ENCODE measurements around the gene CAMKK1.

CAMKK1 gene

GRCh38 chr17:3905017-3905520 is 12.2 kb upstream of the CAMKK1 start:
- Histone ChIP-seq H3K9me3 (ENCODE audit: control insufficient read depth, low read depth, low read length) (no peaks in the 10 kb centered on the region), H3K4me1 (ENCODE audit: control insufficient read depth, low read depth, low read length) (peaks cover 3% of the 10 kb centered on the region), H3K27ac (ENCODE audit: low read length) (no peak overlapping the region), H3K4me3 (ENCODE audit: low read length) (no peak overlapping the region), H3K36me3 (ENCODE audit: control insufficient read depth, low read depth, low read length) (no peaks in the 10 kb centered on the region), H3K9ac (ENCODE audit: low read length) (no peak overlapping the region), H3K27me3 (ENCODE audit: control insufficient read depth, insufficient read depth, low read length) (no peaks in the 10 kb centered on the region)

DNA sequence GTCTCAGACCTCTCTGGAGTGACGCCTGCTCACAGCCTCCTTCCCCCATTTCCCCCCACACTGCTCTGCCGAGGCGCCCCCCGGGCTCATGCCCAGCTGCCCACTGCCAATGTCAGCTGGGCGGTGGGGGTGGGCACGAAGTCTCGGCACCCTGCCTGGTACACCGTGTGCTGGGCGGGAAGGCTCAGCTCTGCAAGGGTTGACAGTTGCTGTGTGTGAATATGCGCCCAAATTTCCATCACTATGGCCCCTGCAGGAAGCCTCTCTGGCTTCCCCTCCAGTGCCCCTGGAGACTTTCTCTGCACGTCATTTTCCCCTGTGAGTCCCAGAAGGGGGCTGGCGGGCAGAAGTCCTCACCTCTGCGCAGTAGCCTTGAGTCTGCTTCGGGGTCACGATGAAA is 11.6 kb upstream of the CAMKK1 start:
- no peak overlapping the region for H3K27ac ChIP-seq (ENCODE audit: low read length)

DNA sequence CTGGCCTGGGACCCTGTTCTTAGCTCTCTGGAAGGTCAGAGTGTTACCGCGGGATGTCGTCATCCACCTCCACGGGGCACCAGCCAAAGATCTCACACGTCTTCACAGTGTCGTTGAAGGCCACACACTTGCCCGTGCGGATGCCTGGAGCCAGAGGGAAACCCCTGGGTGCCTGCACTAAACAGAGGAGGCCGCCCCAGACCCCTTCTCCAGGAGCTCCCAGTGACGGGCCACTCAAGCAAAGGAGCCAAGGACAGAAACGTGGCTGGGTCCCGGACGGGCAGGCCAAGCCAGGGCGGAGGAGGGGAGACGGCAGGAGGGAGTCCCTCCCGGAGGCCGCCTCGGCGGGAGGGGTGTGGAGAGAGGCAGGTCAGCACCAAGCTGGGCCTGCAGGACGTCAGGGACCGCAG is 11.0 kb upstream of the CAMKK1 start:
- Histone ChIP-seq H3K4me3 (ENCODE audit: low read length) (no peak overlapping the region), H3K4me1 (ENCODE audit: control insufficient read depth, low read depth, low read length) (peaks cover 3% of the 10 kb centered on the region), H3K9me3 (ENCODE audit: control insufficient read depth, low read depth, low read length) (no peaks in the 10 kb centered on the region), H3K36me3 (ENCODE audit: control insufficient read depth, low read depth, low read length) (no peaks in the 10 kb centered on the region), H3K27me3 (ENCODE audit: control insufficient read depth, insufficient read depth, low read length) (no peaks in the 10 kb centered on the region), H3K27ac (ENCODE audit: low read length) (no peak overlapping the region), H3K9ac (ENCODE audit: low read length) (no peak overlapping the region)

More for the DNA sequence above, 11.6 kb upstream of the CAMKK1 start:
- Histone ChIP-seq H3K4me1 (ENCODE audit: control insufficient read depth, low read depth, low read length) (peaks cover 3% of the 10 kb centered on the region), H3K9ac (ENCODE audit: low read length) (no peak overlapping the region), H3K36me3 (ENCODE audit: control insufficient read depth, low read depth, low read length) (no peaks in the 10 kb centered on the region), H3K9me3 (ENCODE audit: control insufficient read depth, low read depth, low read length) (no peaks in the 10 kb centered on the region), H3K27me3 (ENCODE audit: control insufficient read depth, insufficient read depth, low read length) (no peaks in the 10 kb centered on the region), H3K4me3 (ENCODE audit: low read length) (no peak overlapping the region)

GRCh38 chr17:3903051-3903825 is 10.4 kb upstream of the CAMKK1 start:
- Histone ChIP-seq H3K36me3 (ENCODE audit: control insufficient read depth, low read depth, low read length) (no peaks in the 10 kb centered on the region), H3K9ac (ENCODE audit: low read length) (no peak overlapping the region), H3K4me1 (ENCODE audit: control insufficient read depth, low read depth, low read length) (peaks cover 3% of the 10 kb centered on the region), H3K27me3 (ENCODE audit: control insufficient read depth, insufficient read depth, low read length) (no peaks in the 10 kb centered on the region), H3K9me3 (ENCODE audit: control insufficient read depth, low read depth, low read length) (no peaks in the 10 kb centered on the region), H3K4me3 (ENCODE audit: low read length) (no peak overlapping the region), H3K27ac (ENCODE audit: low read length) (no peak overlapping the region)

- Histone ChIP-seq H3K9ac (ENCODE audit: low read length) (no peak overlapping the region), H3K36me3 (ENCODE audit: control insufficient read depth, low read depth, low read length) (no peaks in the 10 kb centered on the region), H3K9me3 (ENCODE audit: control insufficient read depth, low read depth, low read length) (no peaks in the 10 kb centered on the region), H3K27ac (ENCODE audit: low read length) (no peak overlapping the region), H3K4me1 (ENCODE audit: control insufficient read depth, low read depth, low read length) (peaks cover 3% of the 10 kb centered on the region), H3K4me3 (ENCODE audit: low read length) (no peak overlapping the region), H3K27me3 (ENCODE audit: control insufficient read depth, insufficient read depth, low read length) (no peaks in the 10 kb centered on the region)
Measured at GRCh38 chr17:3900646-3901045, 7.8 kb upstream of the CAMKK1 start.

- H3K9me3 ChIP-seq (ENCODE audit: control insufficient read depth, low read depth, low read length), result no peaks in the 10 kb centered on the region
- H3K4me3 ChIP-seq (ENCODE audit: low read length), result no peak overlapping the region
- H3K4me1 ChIP-seq (ENCODE audit: control insufficient read depth, low read depth, low read length), result no peaks in the 10 kb centered on the region
- H3K27me3 ChIP-seq (ENCODE audit: control insufficient read depth, insufficient read depth, low read length), result peaks cover 4% of the 10 kb centered on the region
- no peak overlapping the region for H3K9ac ChIP-seq (ENCODE audit: low read length)
- H3K36me3 ChIP-seq (ENCODE audit: control insufficient read depth, low read depth, low read length), result no peaks in the 10 kb centered on the region
- no peak overlapping the region for H3K27ac ChIP-seq (ENCODE audit: low read length)
Measured at GRCh38 chr17:3897731-3898130, 4.9 kb upstream of the CAMKK1 start.

- H3K4me3 ChIP-seq (ENCODE audit: low read length), result no peak overlapping the region
- H3K27ac ChIP-seq (ENCODE audit: low read length), result no peak overlapping the region
- H3K4me1 ChIP-seq (ENCODE audit: control insufficient read depth, low read depth, low read length), result peaks cover 2% of the 10 kb centered on the region
- no peak overlapping the region for H3K9ac ChIP-seq (ENCODE audit: low read length)
- H3K27me3 ChIP-seq (ENCODE audit: control insufficient read depth, insufficient read depth, low read length), result peaks cover 4% of the 10 kb centered on the region
- no peaks in the 10 kb centered on the region for H3K36me3 ChIP-seq (ENCODE audit: control insufficient read depth, low read depth, low read length)
- no peaks in the 10 kb centered on the region for H3K9me3 ChIP-seq (ENCODE audit: control insufficient read depth, low read depth, low read length)
Measured at GRCh38 chr17:3896968-3897235, 4.0 kb upstream of the CAMKK1 start.

DNA sequence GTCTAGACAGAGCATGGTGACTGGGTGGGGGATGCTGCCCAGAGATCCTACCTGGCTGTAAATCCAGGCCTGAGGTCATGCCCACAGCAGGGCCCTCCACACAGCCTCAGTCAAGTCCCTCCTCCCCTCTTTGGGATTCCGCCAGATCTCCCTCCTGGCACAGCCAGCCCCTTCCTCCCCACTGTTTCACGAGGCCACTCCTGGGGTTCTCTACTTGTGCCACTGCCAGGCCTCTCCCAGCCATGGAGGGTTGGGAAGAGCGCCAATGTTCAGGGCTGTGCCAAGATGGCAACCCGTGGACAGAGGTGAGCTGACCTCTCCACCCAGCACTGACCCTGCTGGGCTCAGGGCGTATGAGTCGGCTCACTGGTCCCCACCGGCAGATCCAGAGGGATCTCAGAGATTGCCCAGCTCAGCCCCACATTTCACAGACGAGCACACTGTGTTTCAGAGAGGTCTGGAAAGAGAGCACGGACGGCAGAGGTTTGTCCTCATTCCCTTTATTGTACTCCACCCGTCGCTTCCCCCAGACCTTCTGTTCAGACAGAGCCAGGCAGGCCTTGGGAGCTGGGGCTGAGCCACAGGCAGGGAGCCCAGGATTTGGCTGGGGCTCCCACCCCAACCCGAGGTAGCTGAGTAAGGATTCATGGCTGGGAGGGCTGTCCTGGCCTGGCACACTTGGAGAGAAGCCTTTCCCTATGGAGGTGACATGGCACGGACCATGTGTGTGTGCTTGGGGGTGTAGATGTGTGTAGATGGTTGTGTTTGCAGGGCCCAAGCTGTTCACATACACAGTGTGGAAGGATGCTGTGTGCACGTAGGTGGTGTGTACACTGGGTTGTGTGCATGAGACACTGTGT is 3.5 kb upstream of the CAMKK1 start:
- Histone ChIP-seq H3K4me1 (ENCODE audit: control insufficient read depth, low read depth, low read length) (peaks cover 6% of the 10 kb centered on the region), H3K9me3 (ENCODE audit: control insufficient read depth, low read depth, low read length) (no peaks in the 10 kb centered on the region), H3K9ac (ENCODE audit: low read length) (no peak overlapping the region)

GRCh38 chr17:3895354-3895753 is 2.5 kb upstream of the CAMKK1 start:
- Histone ChIP-seq H3K27me3 (ENCODE audit: control insufficient read depth, insufficient read depth, low read length) (peaks cover 4% of the 10 kb centered on the region), H3K4me3 (ENCODE audit: low read length) (no peak overlapping the region), H3K36me3 (ENCODE audit: control insufficient read depth, low read depth, low read length) (no peaks in the 10 kb centered on the region), H3K9me3 (ENCODE audit: control insufficient read depth, low read depth, low read length) (no peaks in the 10 kb centered on the region), H3K4me1 (ENCODE audit: control insufficient read depth, low read depth, low read length) (peaks cover 6% of the 10 kb centered on the region), H3K9ac (ENCODE audit: low read length) (no peak overlapping the region), H3K27ac (ENCODE audit: low read length) (no peak overlapping the region)

More for the DNA sequence above, 3.5 kb upstream of the CAMKK1 start:
- Histone ChIP-seq H3K27me3 (ENCODE audit: control insufficient read depth, insufficient read depth, low read length) (peaks cover 4% of the 10 kb centered on the region), H3K4me3 (ENCODE audit: low read length) (no peak overlapping the region), H3K36me3 (ENCODE audit: control insufficient read depth, low read depth, low read length) (no peaks in the 10 kb centered on the region), H3K27ac (ENCODE audit: low read length) (no peak overlapping the region)

DNA sequence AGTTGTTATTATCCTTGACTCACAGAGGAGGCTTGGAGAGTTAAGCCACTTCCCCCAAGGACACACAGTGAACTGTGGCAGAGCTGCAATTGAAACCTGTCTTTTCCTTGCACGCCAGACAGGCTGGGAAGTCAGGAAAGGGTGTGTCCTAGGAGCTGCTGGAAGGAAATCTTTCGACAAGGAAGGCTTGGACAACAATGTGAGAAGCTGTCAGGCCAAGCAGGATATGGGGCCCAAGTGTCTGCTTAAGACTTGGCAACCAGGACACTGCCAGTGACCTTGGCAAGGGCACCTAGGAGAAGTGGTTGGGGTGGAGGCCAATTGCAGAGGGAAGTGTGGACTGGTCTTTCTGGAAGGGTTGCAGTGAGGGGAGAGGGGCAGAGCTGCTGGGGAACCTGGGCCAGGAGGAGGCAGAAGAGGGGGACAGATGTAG is 2.1 kb upstream of the CAMKK1 start:
- Histone ChIP-seq H3K27me3 (ENCODE audit: control insufficient read depth, insufficient read depth, low read length) (peaks cover 4% of the 10 kb centered on the region), H3K9ac (ENCODE audit: low read length) (no peak overlapping the region), H3K4me3 (ENCODE audit: low read length) (no peak overlapping the region), H3K9me3 (ENCODE audit: control insufficient read depth, low read depth, low read length) (no peaks in the 10 kb centered on the region), H3K27ac (ENCODE audit: low read length) (no peak overlapping the region), H3K36me3 (ENCODE audit: control insufficient read depth, low read depth, low read length) (no peaks in the 10 kb centered on the region), H3K4me1 (ENCODE audit: control insufficient read depth, low read depth, low read length) (peaks cover 6% of the 10 kb centered on the region)

DNA sequence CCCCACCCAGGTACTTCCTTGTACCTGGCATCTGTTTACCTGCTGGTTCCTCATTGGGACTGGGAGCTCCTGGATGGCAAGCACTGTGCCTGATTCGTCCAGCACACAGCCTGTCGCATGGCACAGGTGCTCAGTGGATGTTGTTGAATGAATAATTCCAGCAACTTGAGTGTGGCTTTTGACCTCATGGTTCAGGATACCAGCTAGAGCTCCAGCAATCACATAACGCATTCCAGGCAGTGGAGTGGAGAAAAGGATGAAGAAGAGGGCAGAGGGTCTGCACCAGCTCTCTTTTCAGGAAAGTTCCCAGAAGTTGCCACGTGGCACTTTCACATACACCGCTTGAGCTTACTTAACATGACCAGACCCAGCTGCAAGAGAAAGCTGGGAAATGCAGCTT is 1.3 kb upstream of the CAMKK1 start:
- Histone ChIP-seq H3K9ac (ENCODE audit: low read length) (no peak overlapping the region), H3K4me1 (ENCODE audit: control insufficient read depth, low read depth, low read length) (peaks cover 6% of the 10 kb centered on the region), H3K36me3 (ENCODE audit: control insufficient read depth, low read depth, low read length) (no peaks in the 10 kb centered on the region), H3K4me3 (ENCODE audit: low read length) (no peak overlapping the region), H3K27me3 (ENCODE audit: control insufficient read depth, insufficient read depth, low read length) (peaks cover 4% of the 10 kb centered on the region), H3K27ac (ENCODE audit: low read length) (no peak overlapping the region), H3K9me3 (ENCODE audit: control insufficient read depth, low read depth, low read length) (no peaks in the 10 kb centered on the region)

Measured in iPS-18a (cell line).